Measurements from ENCODE around the gene HMCN1. TPM values are rescaled to one million over a fixed set of nuclear protein-coding genes. Genes with fewer than 3 reads are reported as not detected.

The HMCN1 gene
- total RNA-seq, 2 donors from 2014 or later, result 3.5 to 9.9 TPM

- no peak for DNase-seq (ENCODE audit: low spot score)
- Histone ChIP-seq H3K36me3 (no peaks in the 10 kb centered on the region), H3K4me3 (no peak overlapping the region), H3K27me3 (replicated peaks; ENCODE audit: insufficient read depth) (no peaks in the 10 kb centered on the region), H3K4me1 (replicated peaks) (no peaks in the 10 kb centered on the region), H3K9me3 (no peaks in the 10 kb centered on the region), H3K27ac (no peak overlapping the region)
- WGBS, result 94% methylated on average over 1 of the region's 1 CpG
- TF ChIP-seq CTCF (IDR thresholded peaks at IDR 0.05), result no peak
- TF ChIP-seq POLR2AphosphoS5 (IDR thresholded peaks at IDR 0.05), result no peak
- no peak for TF ChIP-seq POLR2A (IDR thresholded peaks at IDR 0.05)
- intact Hi-C loops (cut with DNase I), result no loop called here
Measured at GRCh38 chr1:185759061-185759460, 24.9 kb downstream of the HMCN1 start.

GRCh38 chr1:185761841-185762240 is 27.6 kb downstream of the HMCN1 start:
- TF ChIP-seq CTCF (IDR thresholded peaks at IDR 0.05), result no peak
- Histone ChIP-seq H3K9me3 (no peaks in the 10 kb centered on the region), H3K27ac (no peak overlapping the region), H3K36me3 (no peaks in the 10 kb centered on the region), H3K4me1 (replicated peaks) (no peaks in the 10 kb centered on the region), H3K4me3 (no peak overlapping the region), H3K27me3 (replicated peaks; ENCODE audit: insufficient read depth) (no peaks in the 10 kb centered on the region)
- intact Hi-C loops (cut with DNase I), result no loop called here
- DNase-seq (ENCODE audit: low spot score), result no peak
- WGBS, result 29% methylated on average over 3 of the region's 3 CpGs

GRCh38 chr1:185767508-185768120 is 33.4 kb downstream of the HMCN1 start:
- Histone ChIP-seq H3K27ac (no peak overlapping the region), H3K4me3 (no peak overlapping the region), H3K27me3 (replicated peaks; ENCODE audit: insufficient read depth) (no peaks in the 10 kb centered on the region), H3K36me3 (no peaks in the 10 kb centered on the region), H3K9me3 (no peaks in the 10 kb centered on the region), H3K4me1 (replicated peaks) (no peaks in the 10 kb centered on the region)
- DNase-seq (ENCODE audit: low spot score), result no peak
- TF ChIP-seq POLR2AphosphoS5 (IDR thresholded peaks at IDR 0.05) (no peak), POLR2A (IDR thresholded peaks at IDR 0.05) (no peak), CTCF (IDR thresholded peaks at IDR 0.05) (no peak)
- intact Hi-C loops (cut with DNase I), result no loop called here
- 39% methylated on average over 1 of the region's 1 CpG for WGBS

GRCh38 chr1:185768371-185768770 is 34.2 kb downstream of the HMCN1 start:
- no peaks in the 10 kb centered on the region for H3K4me1 ChIP-seq (replicated peaks)
- WGBS, result 78% methylated on average over 3 of the region's 3 CpGs
- intact Hi-C loops (cut with DNase I), result no loop called here
- TF ChIP-seq POLR2AphosphoS5 (IDR thresholded peaks at IDR 0.05), result no peak
- no peak for TF ChIP-seq CTCF (IDR thresholded peaks at IDR 0.05)
- no peak for TF ChIP-seq POLR2A (IDR thresholded peaks at IDR 0.05)
- H3K36me3 ChIP-seq, result no peaks in the 10 kb centered on the region
- no peak overlapping the region for H3K4me3 ChIP-seq
- no peak overlapping the region for H3K27ac ChIP-seq
- no peak for DNase-seq (ENCODE audit: low spot score)
- no peaks in the 10 kb centered on the region for H3K27me3 ChIP-seq (replicated peaks; ENCODE audit: insufficient read depth)
- no peaks in the 10 kb centered on the region for H3K9me3 ChIP-seq

GRCh38 chr1:185769136-185769535 is 34.9 kb downstream of the HMCN1 start:
- intact Hi-C loops (cut with DNase I), result no loop called here

More at GRCh38 chr1:185769136-185769535, 34.9 kb downstream of the HMCN1 start:
- WGBS, result 90% methylated on average over 1 of the region's 1 CpG
- no peaks in the 10 kb centered on the region for H3K27me3 ChIP-seq (replicated peaks; ENCODE audit: insufficient read depth)
- no peaks in the 10 kb centered on the region for H3K36me3 ChIP-seq
- H3K4me1 ChIP-seq (replicated peaks), result no peaks in the 10 kb centered on the region
- H3K4me3 ChIP-seq, result no peak overlapping the region
- TF ChIP-seq CTCF (IDR thresholded peaks at IDR 0.05), result no peak
- no peak for TF ChIP-seq POLR2A (IDR thresholded peaks at IDR 0.05)
- H3K27ac ChIP-seq, result no peak overlapping the region
- no peak for DNase-seq (ENCODE audit: low spot score)
- no peaks in the 10 kb centered on the region for H3K9me3 ChIP-seq
